K562 (cell line): ENCODE data around the gene LMX1B. TPM values are rescaled to one million over a fixed set of nuclear protein-coding genes. Genes with fewer than 3 reads are reported as not detected.
A peak's percentile ranks its signal among the peaks of the same experiment; 100 is the strongest.

ENCODE experiments used
- BDP1 ChIP-seq: IDR thresholded peaks from 3 replicates; pipeline ENCODE4 v1.6.1; 2011; ENCODE audit not compliant: insufficient read length, insufficient read depth
- CBX2 ChIP-seq: fragments of 200-600 bp; sonication (generic); IDR thresholded peaks from one replicate; pipeline ENCODE4 v1.6.1; 2012; ENCODE audit warnings: mild to moderate bottlenecking, low read length, inconsistent platforms; ENCODE audit not compliant: insufficient read depth, poor library complexity, severe bottlenecking
- CEBPG ChIP-seq, 3 experiments: fragments of 200-800 bp in 1 of 3; sonication (Bioruptor generic) in 1 of 3; sonication (generic) in 1 of 3; formaldehyde crosslinking in 1 of 3; IDR thresholded peaks in 2 of 3; conservative IDR thresholded peaks in 1 of 3; 2 replicates each; pipeline versions ENCODE4 v1.6.1 to v1.8.0; 2016 to 2022; ENCODE audit warnings: missing compliant biosample characterization in 2 of 3, missing genetic modification characterization in 2 of 3, mild to moderate bottlenecking in 1 of 3, missing genetic modification reagents in 1 of 3
- CHD1 ChIP-seq: fragments of 200-600 bp; sonication (generic); IDR thresholded peaks from one replicate; pipeline ENCODE4 v1.6.1; 2012; ENCODE audit warnings: mild to moderate bottlenecking, moderate library complexity, low read length, inconsistent platforms
- CREB3L1 ChIP-seq: fragments of 450-650 bp; IDR thresholded peaks from 2 replicates; pipeline ENCODE4 v1.6.1; 2014; ENCODE audit warnings: low read depth, mild to moderate bottlenecking, moderate library complexity, borderline replicate concordance
- CREM ChIP-seq: IDR thresholded peaks from 2 replicates; pipeline ENCODE4 v1.6.1; 2014; ENCODE audit warnings: antibody characterized with exemption, low read depth
- GABPB2 ChIP-seq: fragments of 250-450 bp; sonication (Bioruptor Pico); conservative IDR thresholded peaks from 2 replicates; pipeline ENCODE4 v1.5.1; 2021; ENCODE audit warnings: mild to moderate bottlenecking
- HBP1 ChIP-seq: fragments of 450-650 bp; formaldehyde crosslinking; IDR thresholded peaks from 2 replicates; pipeline ENCODE4 v1.4.0; 2022; ENCODE audit warnings: missing genetic modification characterization
- HDAC1 ChIP-seq, 2 experiments: fragments of 450-650 bp; IDR thresholded peaks; 2 replicates each; pipeline ENCODE4 v1.6.1; 2016 to 2017; ENCODE audit warnings: inconsistent platforms in 1 of 2, mild to moderate bottlenecking in 1 of 2, moderate library complexity in 1 of 2
- ILF3 ChIP-seq: fragments of 450-650 bp; IDR thresholded peaks from 2 replicates; pipeline ENCODE4 v1.6.1; 2018; ENCODE audit warnings: antibody characterized with exemption, mild to moderate bottlenecking, moderate library complexity, borderline replicate concordance
- PHF20 ChIP-seq: fragments of 450-650 bp; IDR thresholded peaks from 2 replicates; pipeline ENCODE4 v1.6.1; 2018; ENCODE audit not compliant: partially characterized antibody
- PHTF2 ChIP-seq: fragments of 250-450 bp; sonication (Bioruptor Pico); IDR thresholded peaks from 2 replicates; pipeline ENCODE4 v1.5.0; 2021; ENCODE audit warnings: mild to moderate bottlenecking
- POLR2G ChIP-seq: fragments of 200-400 bp; formaldehyde crosslinking; IDR thresholded peaks from 2 replicates; pipeline ENCODE4 v1.6.1; 2017; ENCODE audit warnings: low read depth, mild to moderate bottlenecking, antibody characterized with exemption, low read length, moderate library complexity
- PREB ChIP-seq: sonication (generic); formaldehyde crosslinking; IDR thresholded peaks from 2 replicates; pipeline ENCODE4 v1.8.1; 2023; ENCODE audit warnings: mild to moderate bottlenecking, missing genetic modification reagents
- PTTG1 ChIP-seq: fragments of 450-650 bp; IDR thresholded peaks from 2 replicates; pipeline ENCODE4 v1.6.1; 2016; ENCODE audit warnings: low read depth, mild to moderate bottlenecking, missing genetic modification characterization, missing compliant biosample characterization
- SIN3A ChIP-seq, 2 experiments: fragments of 150-350 bp in 1 of 2; IDR thresholded peaks; 2 replicates each; pipeline ENCODE4 v1.6.1; 2011 to 2016; ENCODE audit warnings: borderline replicate concordance in 2 of 2, low read depth in 2 of 2, low read length in 2 of 2, mild to moderate bottlenecking in 2 of 2, moderate library complexity in 2 of 2; ENCODE audit not compliant: control insufficient read depth in 1 of 2
- SIN3B ChIP-seq: fragments of 450-650 bp; IDR thresholded peaks from 2 replicates; pipeline ENCODE4 v1.6.1; 2017; ENCODE audit warnings: low read depth, mild to moderate bottlenecking, moderate library complexity
- ZNF124 ChIP-seq: sonication (generic); formaldehyde crosslinking; IDR thresholded peaks from 2 replicates; pipeline ENCODE4 v1.8.1; 2022; ENCODE audit warnings: missing genetic modification reagents
- ZNF41 ChIP-seq: fragments of 250-450 bp; sonication (Bioruptor Pico); conservative IDR thresholded peaks from 2 replicates; pipeline ENCODE4 v1.4.0; 2020; ENCODE audit warnings: mild to moderate bottlenecking
- ZNF740 ChIP-seq, 3 experiments: fragments of 200-800 bp in 1 of 3; sonication (Bioruptor generic) in 1 of 3; sonication (generic) in 1 of 3; formaldehyde crosslinking in 1 of 3; IDR thresholded peaks; 2 replicates each; pipeline versions ENCODE4 v1.6.1 to v1.8.0; 2016 to 2022; ENCODE audit warnings: mild to moderate bottlenecking in 2 of 3, missing compliant biosample characterization in 2 of 3, missing genetic modification characterization in 2 of 3, missing genetic modification reagents in 1 of 3
- ZSCAN29 ChIP-seq: fragments of 450-650 bp; IDR thresholded peaks from 2 replicates; pipeline ENCODE4 v1.6.1; 2017
- ZZZ3 ChIP-seq: fragments of 450-650 bp; IDR thresholded peaks from 2 replicates; pipeline ENCODE4 v1.6.1; 2016; ENCODE audit warnings: antibody characterized with exemption, mild to moderate bottlenecking, moderate library complexity
- polyA plus RNA-seq, 8 experiments: library from polyadenylated mRNA; depleted of rRNA in 4 of 8; stranded (reverse) in 5 of 8; unstranded in 3 of 8; fragments of >200 nt; fragmentation: Nextera tagmentation in 2 of 8; fragmentation: Illumina TruSeq in 1 of 8; extraction: Ambion mirVana in 2 of 8; extraction: Trizol in 1 of 8; gene quantifications; 2 replicates each; pipeline versions ENCODE4 v1.2.1 to v1.2.3, GENCODE V29; 2011 to 2014; ENCODE audit warnings: inconsistent platforms in 1 of 8, missing spikeins in 1 of 8
- total RNA-seq, 7 experiments: library from RNA; depleted of rRNA in 6 of 7; stranded (reverse); fragments of >200 nt in 6 of 7; fragmentation: Illumina TruSeq in 2 of 7; extraction: Trizol in 2 of 7; gene quantifications; 2 replicates each; pipeline versions ENCODE4 v1.2.1 to v1.2.3, GENCODE V29; 2011 to 2021; ENCODE audit warnings: low replicate concordance in 1 of 7

The LMX1B gene
- total and polyA plus RNA-seq, 9 of the 15 experiments (the other 6 are each of a cell fraction or from before 2014, with no cell fraction given): not detected

GRCh38 chr9:126722922-126723806 lies 109.4 kb downstream of the LMX1B start (continued):
- no peak for TF ChIP-seq ZNF124
- TF ChIP-seq POLR2G: peak; percentile 64
- TF ChIP-seq CEBPG (CRISPR knock-in tag; IDR thresholded peaks at IDR 0.05): no peak
- TF ChIP-seq CEBPG (tag; conservative IDR thresholded peaks at IDR 0.05 in 1 of 2, IDR thresholded peaks at IDR 0.05 in 1 of 2): no peak
- no peak for TF ChIP-seq ILF3
- no peak for TF ChIP-seq ZNF740 (CRISPR knock-in tag; IDR thresholded peaks at IDR 0.05)
- TF ChIP-seq ZNF740 (tag; IDR thresholded peaks at IDR 0.05): no peak; a peak in 1 of 4 replicates
- TF ChIP-seq PREB (CRISPR knock-in tag): no peak
- TF ChIP-seq PHTF2: no peak
- no peak for TF ChIP-seq SIN3B
- no peak for TF ChIP-seq GABPB2 (CRISPR knock-in tag)
- TF ChIP-seq ZNF41 (CRISPR knock-in tag): no peak
- no peak for TF ChIP-seq ZZZ3
- TF ChIP-seq HBP1 (CRISPR knock-in tag): no peak
- no peak for TF ChIP-seq CREM
- TF ChIP-seq CBX2: no peak
- no peak for TF ChIP-seq PTTG1 (tag)
- no peak for TF ChIP-seq HDAC1 (IDR thresholded peaks at IDR 0.05)
- TF ChIP-seq CHD1: no peak
- no peak for TF ChIP-seq SIN3A (IDR thresholded peaks at IDR 0.05; ENCODE audit: borderline replicate concordance in 2 of 2, control insufficient read depth in 1 of 2, low read depth in 2 of 2, low read length in 2 of 2)
- TF ChIP-seq CREB3L1: no peak
- TF ChIP-seq PHF20: no peak
- no peak for TF ChIP-seq BDP1
- TF ChIP-seq ZSCAN29: no peak
